GM12864 (cell line): Measurements from ENCODE around the gene MT1E.

Experiments
- DNase-seq: peaks from one replicate; pipeline ENCODE4 v3.0.0-alpha.2; 2011; ENCODE audit warnings: low read depth
- H3K4me3 ChIP-seq: 2 replicates; pipeline ENCODE4 v1.5.1; 2011; ENCODE audit warnings: mild to moderate bottlenecking, low read depth, low read length, control low read depth
- CTCF ChIP-seq: IDR thresholded peaks from 2 replicates; pipeline ENCODE4 v1.5.1; 2011; ENCODE audit warnings: low read depth, mild to moderate bottlenecking, moderate library complexity, low read length, control low read depth, inconsistent platforms; ENCODE audit errors: missing control alignments

The MT1E gene

DNA sequence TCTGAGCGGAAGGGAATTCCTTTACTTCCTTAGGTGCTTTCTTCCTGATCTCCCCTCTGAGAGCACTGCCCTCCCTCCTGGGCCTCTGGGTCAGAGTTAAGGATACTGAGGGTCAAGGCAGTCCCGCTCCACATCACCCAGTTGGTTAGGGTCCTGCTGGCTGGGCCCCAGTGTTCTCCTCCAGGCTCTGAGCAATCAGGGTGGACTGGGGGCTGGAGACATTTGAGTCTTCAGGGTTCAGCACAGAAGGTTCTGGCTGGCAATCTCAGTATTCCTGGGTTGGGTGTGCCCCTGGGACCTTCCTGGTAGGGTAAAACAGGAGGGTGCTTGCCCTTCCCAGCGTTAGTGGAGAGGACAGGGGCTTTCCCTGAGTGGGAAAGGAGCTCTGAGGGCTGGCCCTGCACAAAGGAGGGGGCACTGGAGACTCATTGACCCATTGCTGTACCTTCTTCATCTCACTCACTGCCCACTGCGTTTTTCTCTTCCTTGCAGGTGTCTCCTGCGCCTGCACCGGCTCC lies 7.3 kb downstream of the MT1E start:
- TF ChIP-seq CTCF = no peak
- no peak overlapping the region for H3K4me3 ChIP-seq
- no peak for DNase-seq

DNA sequence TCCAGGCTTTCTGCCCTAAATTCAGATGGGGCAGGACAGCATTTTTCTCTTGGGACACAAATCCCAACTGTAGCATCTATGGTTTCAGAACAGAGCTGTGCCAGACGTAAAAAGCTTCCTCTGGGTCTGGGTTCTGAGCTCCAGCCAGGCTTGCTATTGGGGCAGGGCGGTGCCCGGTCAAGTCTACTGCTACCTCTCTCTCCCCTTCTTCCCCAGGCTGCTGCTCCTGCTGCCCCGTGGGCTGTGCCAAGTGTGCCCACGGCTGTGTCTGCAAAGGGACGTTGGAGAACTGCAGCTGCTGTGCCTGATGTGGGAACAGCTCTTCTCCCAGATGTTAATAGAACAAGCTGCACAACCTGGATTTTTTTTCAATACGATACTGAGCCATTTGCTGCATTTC lies 8.0 kb downstream of the MT1E start:
- DNase-seq = no peak
- TF ChIP-seq CTCF = no peak
- H3K4me3 ChIP-seq = no peak overlapping the region

DNA sequence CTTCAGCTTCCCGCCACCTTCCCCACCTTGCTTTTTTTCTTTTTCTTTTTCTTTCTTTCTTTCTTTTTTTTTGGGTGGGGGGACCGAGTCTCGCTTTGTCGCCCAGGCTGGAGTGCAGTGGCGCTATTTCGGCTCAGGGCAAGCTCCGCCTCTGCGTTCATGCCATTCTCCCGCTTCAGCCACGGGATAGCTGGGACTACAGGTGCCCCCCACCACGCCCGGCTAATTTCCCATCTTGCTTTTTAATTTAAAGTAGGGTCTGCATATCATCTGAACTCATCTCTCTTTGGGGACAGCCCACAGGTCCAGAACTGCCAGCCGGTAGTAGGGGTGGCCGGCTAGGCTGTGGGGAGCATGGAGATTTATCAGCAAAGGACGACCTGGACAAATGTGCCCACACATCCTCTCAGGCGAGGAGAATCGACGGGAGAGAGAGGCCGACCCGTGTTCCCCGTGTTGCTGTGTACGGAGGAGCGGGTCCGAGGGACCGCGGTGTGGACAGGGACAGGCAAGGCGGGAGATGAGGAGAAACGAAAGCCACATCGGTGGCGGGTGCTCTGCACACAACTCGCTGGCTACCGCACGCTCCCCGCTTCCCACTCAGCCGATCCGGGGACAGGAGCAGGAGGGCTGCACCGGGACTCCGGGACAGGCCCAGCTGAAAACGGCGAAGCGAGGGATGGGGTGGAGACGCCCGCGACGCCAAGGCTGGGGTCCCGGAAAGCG lies 9.3 kb downstream of the MT1E start:
- no peak overlapping the region for H3K4me3 ChIP-seq
- DNase-seq = no peak
- no peak for TF ChIP-seq CTCF

- TF ChIP-seq CTCF = no peak
- H3K4me3 ChIP-seq = no peak overlapping the region
- DNase-seq = no peak
These were observed 9.9 kb downstream of the MT1E start for GRCh38 chr16:56635441-56635967.

GRCh38 chr16:56636616-56637413 lies 11.2 kb downstream of the MT1E start:
- TF ChIP-seq CTCF = no peak
- no peak overlapping the region for H3K4me3 ChIP-seq
- DNase-seq = no peak

GRCh38 chr16:56637814-56638750 lies 12.5 kb downstream of the MT1E start, which contains the start of gene MT1A:
TSS of gene MT1A (plus strand) at chr16:56638666. CDS start at chr16:56638739, 73 bp downstream.
- no peak for TF ChIP-seq CTCF
- no peak within 1 kb of the TSS for H3K4me3 ChIP-seq

More at GRCh38 chr16:56637814-56638750, 12.5 kb downstream of the MT1E start, which contains the start of gene MT1A:
- DNase-seq = no peak
